ENCODE measurements around the gene COL5A1.
"Not testable (repeated sequence)": the region's sequence is repeated elsewhere in the genome, so short reads cannot be mapped to it uniquely, and the experiment has no call there.

Gene COL5A1

DNA sequence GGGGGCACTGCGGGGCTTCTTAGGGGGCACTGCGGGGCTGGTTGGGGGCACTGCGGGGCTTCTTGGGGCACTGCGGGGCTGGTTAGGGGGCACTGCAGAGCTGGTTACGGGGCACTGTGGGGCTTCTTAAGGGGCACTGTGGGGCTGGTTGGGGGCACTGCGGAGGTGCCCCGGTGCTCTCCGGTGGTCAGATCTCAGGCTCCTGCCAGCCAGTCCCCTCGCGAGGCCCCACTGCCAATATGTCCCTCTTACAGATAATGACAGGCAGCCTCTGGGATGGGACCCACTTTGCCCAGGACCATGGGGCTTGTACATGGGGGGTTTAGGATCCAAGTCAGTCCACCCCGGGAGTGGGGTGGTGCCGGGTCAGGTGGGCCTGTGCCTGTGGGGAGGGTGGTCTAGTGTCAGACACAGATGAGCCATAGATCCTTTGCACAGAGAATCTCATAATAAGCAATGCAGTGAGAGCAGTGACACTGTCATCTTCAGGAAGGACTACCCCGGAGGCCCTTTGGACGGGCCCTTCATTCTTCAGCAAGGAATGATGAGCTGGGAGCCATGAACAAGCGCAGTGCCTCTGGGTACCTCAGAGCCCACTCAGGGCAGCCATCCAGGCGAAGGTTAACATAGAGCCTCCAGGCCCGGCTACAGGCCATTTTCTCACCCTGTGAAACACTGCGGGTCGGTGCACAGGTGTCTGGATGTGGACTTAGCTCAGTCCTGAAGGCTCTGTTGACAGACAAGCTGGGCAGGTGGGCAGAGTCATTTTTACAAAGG is 38.2 kb downstream of the COL5A1 start:
- no peak for DNase-seq

DNA sequence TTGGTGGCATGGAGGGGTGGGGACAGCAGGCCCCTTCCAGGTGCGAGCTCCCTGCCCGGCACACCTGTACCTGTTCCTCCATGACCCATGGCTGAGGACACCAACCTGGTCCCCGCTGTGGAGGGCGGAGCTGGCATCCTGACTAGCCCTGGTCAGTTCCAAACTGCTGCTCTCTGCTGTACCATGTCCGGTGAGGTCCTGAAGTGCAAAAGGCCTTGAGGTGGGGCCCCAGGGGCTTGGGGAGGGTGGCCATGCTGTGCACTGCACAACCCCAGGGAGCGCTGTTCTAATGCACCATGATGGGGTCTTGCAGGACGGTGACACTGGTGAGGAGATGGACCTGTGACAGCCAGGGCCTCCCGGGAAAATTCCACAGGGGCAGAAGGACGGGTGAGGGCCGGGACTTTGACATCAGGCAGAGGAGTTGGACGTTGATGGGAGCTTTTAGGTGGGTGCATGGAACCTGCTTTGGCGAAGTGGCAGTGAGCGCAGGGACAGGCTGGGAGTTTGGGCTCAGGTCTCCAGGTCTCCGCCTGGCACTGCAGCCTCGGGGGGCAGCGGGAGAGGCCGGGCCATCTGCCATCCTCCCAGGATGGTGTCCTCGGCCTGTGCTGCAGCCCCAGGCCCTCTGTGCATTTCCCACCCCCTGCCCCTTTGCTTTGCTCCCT is 38.9 kb downstream of the COL5A1 start:
- no peak for DNase-seq

DNA sequence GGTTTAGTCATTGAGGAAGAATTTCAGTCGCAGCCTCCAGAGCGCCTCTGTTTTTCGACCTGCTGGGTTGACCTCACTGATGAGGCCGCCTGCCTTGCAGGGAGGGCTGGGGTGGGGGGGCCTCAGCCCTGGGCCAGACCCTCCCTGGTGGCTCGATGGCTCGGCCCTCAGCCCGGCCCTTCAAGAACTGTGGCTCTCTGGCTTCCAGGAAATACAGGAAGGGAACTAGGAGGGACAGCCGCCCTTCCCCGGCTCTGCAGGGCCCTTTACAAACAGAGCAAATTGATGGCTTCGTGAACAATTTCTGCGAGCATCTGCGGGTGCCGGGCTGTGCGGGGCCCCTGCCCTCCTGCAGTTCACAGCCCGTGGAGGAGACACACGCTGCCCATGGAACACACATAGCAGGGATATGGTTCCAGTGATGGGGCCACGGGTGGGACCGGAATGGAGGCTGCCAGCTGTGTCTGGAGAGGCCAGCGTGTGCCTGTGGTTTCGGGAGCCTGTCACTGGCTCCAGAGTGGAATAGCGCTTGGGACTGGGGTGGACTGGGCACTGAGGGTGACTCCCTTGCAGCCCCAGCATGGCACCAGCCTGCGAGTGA is 39.6 kb downstream of the COL5A1 start:
- no peak for DNase-seq

DNA sequence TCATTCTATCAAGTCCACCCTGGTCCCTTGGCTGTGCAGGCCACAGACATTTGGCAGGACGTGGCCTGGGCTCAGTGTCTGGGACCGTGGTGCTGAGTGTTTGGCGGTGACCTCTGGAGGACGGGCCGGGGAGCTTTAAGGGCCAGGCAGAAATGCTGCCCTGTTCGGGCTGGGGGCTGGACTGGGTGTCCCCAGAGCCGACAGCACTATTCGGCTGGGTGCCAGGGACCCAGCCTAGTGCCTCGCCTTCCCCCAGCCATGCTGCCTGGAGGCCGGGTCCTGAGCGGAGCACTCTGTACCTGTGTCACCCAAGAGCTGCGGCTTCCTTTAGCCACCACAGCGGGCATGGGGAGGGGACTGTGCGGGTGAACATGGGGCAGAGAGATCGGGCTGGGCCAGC is 40.4 kb downstream of the COL5A1 start:
- DNase-seq: no peak

DNA sequence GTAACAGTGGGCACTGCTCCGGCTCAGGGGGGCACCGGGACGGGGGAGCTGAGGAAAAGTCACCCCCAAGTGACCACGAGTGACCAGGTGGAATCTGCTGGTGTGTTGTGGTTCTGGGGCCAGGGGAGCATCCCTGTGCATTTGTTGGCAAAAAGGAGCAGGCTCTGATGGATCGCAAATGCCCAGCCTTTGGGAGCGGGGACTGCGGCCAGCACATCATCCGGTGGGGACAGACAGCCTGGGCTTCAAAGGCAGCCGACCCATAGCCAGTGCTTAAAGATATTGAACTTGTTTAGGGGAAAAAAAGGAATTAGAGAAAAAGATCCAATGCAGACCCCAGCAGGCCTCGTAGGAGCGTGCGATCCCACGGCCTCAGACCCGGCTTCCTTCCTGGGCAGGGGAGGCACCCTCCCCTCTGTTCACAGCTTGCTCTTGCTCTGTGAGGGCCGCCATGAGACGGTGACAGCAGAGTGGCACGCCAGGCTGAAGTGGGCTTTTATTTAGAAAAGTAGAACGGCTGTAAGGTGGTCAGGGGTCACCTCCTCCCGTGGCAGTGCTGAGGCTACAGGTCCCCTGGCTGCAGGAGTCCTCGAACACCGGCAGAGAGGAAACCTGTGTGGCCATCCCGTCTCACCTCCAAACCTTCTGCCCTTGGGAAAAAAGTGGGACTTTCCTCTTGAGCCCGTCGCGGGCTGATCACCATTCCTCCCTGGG is 41.2 kb downstream of the COL5A1 start:
- no peak for DNase-seq

DNA sequence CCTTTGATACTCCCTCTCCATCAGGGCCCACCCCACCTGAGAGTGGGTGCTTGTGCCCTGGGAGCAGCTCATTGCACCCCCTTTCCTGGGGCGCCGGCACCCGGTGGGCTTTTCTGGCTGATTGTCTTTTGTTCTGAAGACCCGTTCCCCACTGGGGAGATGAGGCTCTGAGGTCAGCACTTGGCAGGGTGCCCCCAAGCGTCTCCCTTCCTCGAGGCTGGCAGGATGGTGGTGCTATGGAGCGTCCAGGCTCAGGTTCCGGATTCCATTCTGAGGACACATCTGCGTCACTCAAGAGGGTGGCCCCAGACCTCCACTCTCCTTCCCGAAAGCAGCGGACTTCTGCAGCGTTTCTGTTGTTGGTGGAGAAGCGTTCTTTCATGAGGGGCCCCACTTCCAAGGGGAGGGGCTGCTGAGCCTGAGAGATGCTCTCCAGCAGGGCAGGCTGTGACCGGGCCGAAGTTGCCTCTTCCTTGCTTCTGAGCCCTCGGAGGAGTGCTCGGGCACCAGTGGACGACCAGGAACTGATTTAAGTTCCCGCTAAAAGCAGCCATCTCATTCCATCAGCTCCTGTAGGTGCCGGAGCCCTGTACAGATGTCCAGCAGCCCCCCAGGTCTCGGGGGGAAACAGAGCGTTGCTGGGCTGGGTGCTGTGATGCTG is 42.2 kb downstream of the COL5A1 start:
- no peak for DNase-seq

DNA sequence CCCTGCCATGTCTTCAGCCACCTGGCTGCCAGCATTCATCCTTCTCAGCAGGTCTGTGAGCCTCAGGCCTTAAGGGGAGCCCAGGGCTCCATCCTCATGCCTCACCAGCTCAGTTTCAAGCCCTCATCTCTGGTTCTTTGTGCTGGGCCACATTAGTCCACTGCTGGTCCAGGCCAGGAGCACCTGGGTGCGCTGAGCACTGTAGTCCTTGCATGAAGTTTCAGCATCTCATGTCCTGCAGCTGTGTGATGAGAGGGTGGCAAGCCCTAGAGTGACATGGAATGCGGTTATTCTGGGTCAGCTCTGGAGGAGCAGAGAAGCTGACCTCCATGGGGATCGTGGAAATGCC is 42.7 kb downstream of the COL5A1 start:
- no peak for DNase-seq

DNA sequence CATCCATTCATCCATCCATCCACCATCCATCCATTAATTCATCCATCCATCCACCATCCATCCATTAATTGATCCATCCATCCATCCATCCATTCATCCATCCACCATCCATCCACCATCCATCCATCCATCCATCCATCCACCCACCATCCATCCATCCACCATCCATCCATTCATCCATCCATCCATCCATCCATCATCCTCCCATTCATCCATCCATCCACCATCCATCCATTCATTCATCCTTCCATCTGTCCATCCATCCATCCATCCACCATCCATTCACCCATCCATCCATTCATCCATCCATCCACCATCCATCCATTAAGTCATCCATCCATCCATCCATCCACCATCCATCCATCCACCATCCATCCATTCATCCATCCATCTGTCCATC is 43.3 kb downstream of the COL5A1 start:
- not testable (repeated sequence) for DNase-seq

DNA sequence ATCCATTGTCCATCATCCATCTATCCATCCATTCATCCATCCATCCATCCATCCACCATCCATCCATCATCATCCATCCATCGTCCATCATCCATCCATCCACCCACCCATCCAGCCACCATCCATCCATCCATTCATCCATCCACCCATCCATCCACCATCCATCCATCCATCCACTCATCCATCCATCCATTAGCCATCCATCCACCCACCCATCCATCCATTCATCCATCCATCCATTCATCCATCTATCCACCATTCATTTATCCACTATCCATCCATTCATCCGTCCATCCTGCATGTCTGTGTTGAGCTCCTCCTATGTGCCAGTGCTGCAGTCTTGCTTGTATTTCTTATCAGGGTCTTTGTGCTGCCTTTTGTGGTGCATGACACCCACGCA is 44.2 kb downstream of the COL5A1 start:
- DNase-seq: no peak

DNA sequence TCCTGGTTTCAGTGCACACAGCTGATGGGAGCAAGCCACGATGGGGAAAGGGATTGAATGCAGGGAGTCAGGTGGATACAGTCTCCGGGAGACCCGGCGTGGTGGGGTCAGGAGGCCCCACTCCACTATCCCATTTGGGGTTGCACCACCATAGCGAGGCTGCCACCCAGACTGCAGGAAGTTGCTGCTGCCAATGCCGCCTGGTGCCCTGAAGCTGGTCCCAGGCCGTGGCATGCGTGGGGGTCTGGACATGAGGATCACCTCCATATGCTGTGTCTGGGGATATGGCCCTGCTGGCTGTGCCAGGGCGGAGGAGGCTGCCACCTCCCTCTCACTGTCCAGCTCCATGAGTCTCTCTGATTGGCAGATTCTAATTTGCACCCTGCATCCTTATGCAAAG is 45.3 kb downstream of the COL5A1 start:
- DNase-seq: no peak

DNA sequence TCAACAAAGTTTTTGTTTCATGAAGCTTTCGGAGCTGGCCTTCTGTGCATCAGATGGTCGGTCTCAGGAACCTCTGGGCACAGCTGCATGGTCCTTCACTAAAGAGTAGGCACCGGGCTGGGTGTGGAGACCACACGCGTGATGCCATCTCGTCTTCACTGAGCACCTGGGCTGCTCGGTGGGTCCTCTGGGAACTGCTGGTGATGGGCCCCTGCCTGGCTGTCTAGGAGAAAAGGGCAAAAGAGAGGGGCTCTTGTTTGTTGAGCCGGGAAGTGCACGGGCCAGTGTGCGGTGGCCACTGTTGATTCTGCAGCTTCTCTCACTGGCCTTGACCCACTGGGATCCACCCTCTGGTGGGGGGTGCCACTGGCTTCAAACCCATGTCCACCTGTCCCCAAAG is 46.0 kb downstream of the COL5A1 start:
- no peak for DNase-seq

DNA sequence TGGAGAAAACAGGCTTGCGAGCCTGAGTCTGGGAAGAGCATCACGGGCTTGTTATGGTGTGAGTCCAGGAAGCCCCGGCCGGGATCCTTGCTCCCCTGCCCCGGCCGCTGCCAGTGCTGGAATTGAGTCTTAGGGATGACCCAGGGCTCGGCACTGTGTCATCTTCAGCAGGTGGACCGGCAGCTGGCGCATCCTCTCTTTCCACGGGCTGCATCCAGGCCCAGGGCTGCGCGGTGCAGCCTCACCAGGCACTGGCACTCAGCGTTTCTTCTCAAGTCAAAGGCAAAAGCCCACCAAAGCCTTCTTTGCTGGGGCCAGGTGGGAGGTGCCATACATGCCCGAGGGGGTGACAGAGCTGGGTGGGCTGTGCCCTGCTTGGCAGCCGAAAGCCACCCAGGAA is 46.6 kb downstream of the COL5A1 start:
- no peak for DNase-seq

DNA sequence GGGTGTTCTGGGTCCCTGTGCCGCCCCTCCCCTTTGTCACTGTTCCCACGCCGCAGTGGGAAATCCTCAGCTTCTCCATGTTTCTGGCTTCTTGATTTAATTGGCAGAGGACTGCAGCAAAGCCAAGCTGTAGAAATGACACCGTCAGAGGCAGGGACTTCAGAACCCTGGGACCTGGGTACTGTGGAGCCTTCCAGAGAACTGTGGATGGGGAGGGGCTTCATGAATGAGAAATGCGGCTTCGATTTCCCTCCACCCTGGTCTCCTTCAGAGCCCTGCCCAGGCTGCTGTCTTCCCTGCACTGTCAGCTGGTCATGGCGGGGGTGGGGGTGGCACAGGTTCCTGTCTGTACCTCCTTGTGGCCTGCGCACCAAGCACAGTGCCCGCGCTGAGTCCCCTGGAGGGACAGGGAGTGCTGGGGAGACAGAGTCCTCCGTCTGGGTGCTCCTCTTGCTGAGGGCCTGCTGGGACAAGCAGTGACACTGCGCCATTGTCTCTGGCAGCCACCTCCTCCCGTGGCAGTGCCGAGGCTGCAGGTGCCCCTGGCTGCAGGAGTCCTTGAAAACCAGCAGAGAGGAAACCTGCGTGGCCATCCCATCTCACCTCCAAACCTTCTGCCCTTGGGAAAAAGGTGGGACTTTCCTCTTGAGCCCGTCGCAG is 47.2 kb downstream of the COL5A1 start:
- DNase-seq: no peak

DNA sequence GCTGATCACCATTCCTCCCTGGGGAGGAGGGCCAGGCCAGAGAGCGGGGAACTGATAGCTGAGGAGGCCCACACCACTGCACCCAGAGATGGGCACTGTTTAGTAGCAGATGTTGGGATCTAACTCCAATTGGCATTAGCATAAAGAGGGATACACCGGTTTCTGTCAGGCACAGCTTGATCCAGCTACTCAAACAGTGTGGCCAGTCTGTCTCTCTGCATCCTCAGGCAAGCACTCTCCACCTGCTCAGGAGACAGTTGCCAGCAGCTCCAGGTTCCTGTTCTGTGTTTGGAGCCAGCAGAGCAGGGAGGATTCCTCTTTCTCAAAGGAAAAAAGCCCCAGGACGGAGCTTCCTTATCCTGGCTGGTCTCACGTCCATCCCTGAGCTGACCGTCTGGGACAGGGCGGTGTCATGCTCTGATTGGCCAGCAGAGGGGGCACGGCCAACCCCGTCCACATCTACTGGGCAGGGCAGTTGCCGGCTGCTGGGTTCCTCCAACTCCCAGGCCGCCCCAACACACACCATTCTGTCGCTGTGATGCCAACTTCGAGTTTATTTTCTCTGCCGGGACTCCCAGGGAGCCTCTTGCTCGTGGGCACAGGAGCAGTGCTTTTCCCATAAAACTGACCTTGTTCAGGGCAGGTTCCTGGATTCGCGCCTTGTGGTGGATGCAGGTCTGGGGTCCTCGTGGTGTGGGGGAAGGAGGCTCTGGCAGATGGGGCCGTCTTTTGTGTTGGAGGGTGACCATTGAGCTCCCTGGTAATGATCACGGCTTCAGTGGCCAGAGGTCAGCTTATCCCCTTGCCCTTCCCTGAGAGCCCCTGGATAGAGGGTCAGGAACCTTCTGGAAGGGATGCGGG is 47.9 kb downstream of the COL5A1 start:
- no peak for DNase-seq

DNA sequence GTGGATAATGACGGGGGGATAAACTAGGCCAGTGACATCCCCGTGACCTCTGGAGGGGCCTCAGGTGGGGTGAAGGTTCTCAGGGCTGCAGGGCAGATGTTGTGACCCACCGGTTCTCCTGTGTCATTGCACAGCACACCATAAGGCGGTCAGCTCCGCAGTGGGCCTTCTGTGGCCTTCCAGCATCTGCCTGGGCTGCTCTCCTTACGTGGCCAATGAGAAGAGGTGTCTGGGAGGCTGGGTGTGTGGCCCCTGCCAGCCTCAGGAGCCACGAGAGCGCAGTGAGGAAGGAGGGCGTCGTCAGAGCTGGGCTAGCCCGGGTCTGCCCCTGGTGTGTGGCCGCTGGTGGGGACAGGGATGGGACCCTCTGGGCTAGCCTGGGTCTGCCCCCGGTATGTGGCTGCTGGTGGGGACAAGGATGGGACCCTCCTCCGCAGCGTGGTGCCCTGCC is 48.7 kb downstream of the COL5A1 start:
- DNase-seq: no peak

DNA sequence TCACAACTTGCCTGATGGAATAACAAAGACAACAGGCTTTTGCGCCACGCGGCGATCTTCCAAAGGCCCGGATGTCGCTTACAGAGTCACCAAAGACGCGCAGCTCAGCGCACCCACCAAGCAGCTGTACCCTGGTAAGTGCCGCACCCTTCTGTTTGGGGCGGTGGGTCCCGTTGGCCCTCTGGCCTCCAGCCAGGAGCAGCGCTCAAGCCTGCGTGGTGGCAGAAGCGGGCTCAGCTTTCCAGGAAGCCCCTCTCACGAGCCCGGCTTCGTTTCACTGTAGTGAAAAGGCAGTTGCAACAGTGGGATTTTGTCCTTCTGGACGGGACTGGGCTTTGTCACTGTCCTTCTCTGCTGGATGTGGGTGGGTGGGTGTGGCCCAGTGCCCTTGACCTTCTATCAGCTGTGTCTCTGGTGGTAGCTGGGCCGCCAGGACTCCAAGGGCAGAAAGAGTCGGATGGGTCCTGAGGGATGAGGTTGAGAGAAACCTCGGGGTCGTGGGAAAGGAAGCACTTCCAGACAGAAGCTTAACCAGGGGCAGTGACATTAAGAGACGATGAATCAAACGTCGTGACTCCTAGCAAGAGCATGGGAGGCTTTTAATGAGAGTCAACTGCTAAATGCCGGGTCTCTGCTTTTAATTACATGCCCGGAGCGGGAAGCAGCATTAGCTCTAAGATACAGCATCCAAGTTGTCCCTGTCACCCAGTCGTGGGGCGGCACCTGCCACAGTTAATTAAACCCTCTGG is 49.5 kb downstream of the COL5A1 start:
- no peak for DNase-seq

DNA sequence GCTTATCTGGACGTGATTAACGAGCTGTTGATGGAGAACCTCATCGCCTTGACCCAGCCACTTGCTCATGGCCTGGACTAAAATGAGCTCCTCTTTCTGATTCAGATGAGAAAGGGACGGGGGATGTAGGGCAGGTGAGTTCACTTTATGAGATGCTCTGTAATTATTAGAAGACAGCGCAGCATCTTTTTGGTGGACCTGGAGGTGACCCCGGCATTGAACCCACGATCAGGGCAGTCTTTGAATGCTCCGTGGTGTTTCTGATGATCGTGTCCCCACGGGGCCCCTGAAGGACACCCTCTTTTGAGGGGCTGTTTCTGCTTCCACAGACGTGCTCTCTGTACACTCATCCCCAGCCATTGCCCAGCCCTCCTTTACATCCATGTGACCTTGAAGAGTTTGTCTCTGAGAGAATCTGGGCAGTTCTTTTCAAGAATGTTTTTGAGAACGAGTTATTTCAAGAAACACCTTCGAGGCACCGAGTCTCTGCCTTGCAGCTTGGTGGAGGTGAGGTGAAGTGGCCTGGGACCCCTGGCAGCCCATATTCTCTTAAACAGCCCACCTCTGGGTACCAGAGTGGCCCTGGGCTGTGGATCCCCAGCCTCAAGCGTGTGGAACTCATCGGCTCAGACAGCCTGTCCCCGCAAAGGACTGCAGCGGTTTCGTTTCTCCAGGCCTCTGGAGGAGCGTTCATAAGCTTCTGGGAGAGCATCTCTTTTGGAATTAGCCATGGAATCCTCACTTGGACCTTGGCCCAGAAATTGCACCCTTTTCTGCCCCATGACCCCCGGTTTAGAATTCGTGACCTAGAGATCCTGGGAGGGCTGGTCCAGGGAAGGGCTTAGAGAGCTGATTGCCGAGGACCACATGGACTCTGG is 50.3 kb downstream of the COL5A1 start:
- no peak for DNase-seq

DNA sequence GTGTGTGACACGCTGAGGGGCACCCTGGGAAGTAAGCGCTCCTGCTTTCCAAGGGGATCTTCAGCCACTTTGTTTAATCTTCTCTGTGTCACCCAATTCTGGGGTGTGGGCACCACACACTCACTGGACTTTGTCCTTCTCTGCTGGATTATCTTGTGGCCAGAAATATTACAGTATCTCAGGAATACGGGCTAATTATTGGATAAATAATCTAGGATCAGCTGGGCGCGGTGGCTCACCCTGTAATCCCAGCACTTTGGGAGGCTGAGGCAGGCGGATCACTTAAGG is 50.9 kb downstream of the COL5A1 start:
- no peak for DNase-seq

DNA sequence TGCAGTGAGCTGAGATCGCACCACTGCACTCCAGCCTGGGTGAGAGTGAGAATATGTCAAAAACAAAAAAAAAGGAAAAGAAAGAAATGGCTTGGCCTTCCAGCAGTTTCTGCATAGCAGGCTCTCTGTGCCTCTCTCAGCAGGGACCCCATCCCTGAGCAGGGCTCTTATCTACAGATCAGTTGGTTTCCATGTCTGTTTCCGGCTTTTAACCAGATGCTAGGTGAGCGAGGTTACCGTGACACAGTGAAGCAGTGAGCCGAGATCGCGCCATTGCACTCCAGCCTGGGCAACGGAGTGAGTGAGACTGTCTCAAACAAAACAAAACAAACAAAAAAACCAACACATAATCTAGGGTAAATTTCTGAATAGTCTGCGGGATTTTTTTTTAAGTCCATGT is 51.4 kb downstream of the COL5A1 start:
- no peak for DNase-seq

All from activated CD4-positive, alpha-beta T cell treated with anti-CD3 and anti-CD28 coated beads for 1 hour (primary cell).